GM04504 (cell line): Measurements from ENCODE around the gene NPHP1.
A peak's percentile ranks its signal among the peaks of the same experiment; 100 is the strongest.
"Not testable (repeated sequence)": the region's sequence is repeated elsewhere in the genome, so short reads cannot be mapped to it uniquely, and the experiment has no call there.

Experiments
- DNase-seq: peaks from one replicate; pipeline ENCODE4 v3.0.0-alpha.2; 2012; ENCODE audit warnings: low read depth

Gene NPHP1

GRCh38 chr2:110197452-110197851 lies 7.4 kb downstream of the NPHP1 start:
- DNase-seq: no peak

DNA sequence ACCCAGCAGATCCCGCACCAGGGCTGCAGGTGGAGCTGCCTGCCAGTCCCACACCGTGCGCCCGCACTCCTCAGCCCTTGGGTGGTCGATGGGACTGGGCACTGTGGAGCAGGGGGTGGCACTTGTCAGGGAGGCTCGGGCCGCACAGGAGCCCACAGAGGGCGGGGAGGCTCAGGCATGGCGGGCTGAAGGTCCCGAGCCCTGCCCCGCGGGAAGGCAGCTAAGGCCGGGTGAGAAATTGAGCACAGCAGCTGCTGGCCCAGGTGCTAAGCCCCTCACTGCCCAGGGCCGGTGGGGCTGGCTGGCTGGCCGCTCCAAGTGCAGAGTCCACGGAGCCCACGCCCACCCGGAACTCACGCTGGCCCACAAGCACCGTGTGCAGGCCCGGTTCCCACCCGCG lies 14.6 kb downstream of the NPHP1 start:
- not testable (repeated sequence) for DNase-seq

DNA sequence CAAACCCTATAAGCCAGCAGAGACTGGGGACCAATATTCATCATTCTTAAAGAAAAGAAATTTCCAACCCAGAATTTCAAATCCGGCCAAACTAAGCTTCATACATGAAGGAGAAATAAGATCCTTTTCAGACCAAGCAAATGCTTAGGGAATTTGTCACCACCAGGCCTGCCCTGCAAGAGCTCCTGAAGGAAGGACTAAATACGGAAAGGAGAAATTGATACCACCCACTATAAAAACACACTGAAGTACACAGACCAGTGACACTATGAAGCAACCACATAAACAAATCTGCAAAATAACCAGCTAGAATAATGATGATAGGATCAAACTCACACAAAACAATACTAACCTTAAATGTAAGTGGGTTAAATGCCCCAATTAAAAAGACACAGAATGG lies 22.4 kb downstream of the NPHP1 start:
- no peak for DNase-seq

DNA sequence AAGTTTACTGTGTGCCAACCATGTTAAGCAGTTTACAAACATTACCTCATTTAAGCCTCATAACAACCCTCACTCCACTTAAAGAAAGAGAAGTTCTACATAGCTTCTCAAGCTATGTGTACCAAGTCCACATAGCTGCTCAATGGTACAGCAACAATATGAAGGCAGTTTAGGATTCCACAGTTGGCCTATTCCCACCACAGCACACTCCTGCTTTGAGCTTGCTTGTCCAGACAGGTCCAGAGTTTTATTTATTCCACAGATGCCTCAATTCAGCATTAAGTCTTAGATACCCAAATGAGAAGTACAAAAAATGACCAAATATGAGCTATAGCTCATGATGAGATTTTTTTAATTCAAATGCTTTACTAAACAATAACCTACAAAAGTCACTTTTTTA lies 24.8 kb downstream of the NPHP1 start:
- no peak for DNase-seq

GRCh38 chr2:110173523-110173922 lies 31.3 kb downstream of the NPHP1 start:
- DNase-seq: no peak

DNA sequence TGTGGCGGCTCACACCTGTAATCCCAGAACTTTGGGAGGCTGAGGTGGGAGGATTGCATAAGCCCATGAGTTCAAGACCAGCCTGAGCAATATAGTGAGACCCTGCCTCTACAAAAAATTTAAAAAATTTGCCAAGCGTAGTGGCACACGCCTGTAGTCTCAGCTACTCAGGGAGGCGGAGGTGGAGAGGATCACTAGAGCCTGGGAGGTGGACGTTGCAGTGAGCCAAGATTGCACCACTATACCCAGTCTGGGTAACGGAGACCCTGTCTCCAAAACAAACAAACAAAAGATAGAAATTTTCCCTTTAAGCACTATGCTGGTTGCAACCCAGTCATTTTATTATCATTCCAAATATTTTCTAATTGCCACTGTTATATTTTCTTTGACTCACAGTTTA lies 32.3 kb downstream of the NPHP1 start:
- DNase-seq: no peak

DNA sequence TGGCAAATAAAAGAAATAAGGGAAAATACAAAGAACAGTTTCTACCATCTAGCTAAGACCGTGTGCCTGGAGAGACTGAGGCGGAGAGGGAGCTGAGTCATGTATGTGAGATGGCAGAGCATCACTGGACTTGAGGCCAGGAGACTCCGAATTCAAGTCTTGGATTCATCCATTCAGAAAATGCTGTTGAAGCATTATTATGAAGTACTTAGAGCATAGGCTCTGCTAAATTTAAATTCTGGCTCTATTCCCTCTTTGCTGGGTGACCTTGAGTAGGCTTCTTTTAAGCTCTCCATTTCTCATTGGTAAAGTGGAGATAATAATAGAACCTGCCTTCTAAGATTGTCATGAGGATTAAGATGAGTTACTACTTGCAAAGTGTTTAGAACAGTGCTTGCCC lies 34.7 kb downstream of the NPHP1 start:
- no peak for DNase-seq

GRCh38 chr2:110167326-110168000 lies 37.4 kb downstream of the NPHP1 start:
- DNase-seq: no peak

GRCh38 chr2:110166266-110166665 lies 38.5 kb downstream of the NPHP1 start:
- DNase-seq: no peak

DNA sequence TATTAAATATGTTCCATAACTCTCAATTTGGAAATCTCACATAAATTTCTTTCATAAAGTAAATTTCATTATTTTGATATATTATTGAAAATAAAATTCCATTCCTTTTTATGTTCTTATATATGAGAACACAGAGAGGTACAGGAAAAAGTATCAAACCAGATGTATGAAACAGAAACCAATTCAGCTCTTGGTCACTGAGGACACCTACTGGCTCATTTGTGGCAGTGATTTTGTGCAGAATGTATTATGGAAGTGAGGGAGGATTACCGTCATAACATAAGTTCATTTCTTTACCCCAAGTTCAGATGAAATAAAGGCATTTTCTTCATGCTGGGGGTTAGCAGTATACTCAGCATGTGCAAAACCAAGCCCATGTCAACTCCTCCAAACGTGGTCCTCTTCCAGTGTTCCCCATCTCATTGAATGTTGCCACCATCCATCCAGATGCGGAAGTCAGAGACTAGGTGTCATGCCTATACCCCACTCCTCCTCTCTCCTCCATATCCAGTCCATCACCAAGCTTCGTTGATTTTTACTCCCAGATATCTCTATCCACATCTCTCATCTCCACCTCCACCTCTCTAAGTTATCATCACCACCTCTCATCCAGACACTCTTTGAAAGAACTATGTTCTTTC lies 47.5 kb downstream of the NPHP1 start:
- peak; percentile 44 for DNase-seq

DNA sequence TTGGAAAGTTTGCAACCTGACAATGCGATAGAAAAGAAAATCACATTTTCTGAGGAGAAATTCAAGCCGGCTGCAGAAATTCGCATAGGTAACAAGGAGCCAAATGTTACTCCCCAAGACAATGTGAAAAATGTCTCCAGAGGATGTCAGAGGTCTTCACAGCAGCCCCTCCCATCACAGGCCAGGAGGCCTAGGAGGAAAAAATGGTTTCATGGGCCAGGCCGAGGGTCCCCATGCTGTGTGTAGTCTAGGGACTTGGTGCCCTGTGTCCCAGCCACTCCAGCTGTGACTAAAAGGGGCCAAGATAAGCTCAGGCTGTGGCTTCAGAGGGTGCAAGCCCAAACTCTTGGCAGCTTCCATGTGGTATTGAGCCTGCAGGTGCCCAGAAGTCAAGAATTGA lies 50.0 kb downstream of the NPHP1 start:
- DNase-seq: not testable (repeated sequence)

DNA sequence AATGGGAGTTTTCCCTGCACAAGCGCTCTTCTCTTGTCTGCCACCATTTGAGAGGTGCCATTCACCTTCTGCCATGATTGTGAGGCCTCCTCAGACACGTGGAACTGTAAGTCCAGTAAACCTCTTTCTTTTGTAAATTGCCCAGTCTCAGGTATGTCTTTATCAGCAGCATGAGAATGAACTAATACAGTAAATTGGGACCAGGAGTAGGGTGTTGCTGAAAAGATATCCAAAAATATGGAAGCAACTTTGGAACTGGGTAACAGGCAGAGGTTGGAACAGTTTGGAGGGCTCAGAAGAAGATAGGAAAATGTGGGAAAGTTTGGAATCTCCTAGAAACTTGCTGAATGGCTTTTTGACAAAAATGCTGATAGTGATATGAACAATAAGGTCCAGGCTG lies 50.6 kb downstream of the NPHP1 start:
- not testable (repeated sequence) for DNase-seq

DNA sequence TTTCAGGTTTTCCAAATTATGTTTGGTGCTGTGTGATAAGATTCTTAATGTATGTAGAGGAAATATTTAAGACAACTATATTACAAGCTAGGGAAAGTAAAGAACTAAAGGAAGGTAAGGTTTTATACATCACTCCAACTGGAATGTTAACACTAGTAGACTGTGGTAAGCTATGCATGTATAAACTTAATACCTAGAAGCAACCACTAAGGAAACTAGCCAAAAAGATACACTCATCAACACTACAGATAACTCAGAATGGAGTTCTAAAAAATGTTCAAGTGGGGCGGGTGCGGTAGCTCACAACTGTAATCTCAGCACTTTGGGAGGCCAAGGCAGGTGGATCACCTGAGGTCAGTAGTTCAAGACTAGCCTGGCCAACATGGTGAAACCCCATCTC lies 51.4 kb downstream of the NPHP1 start:
- DNase-seq: no peak

GRCh38 chr2:110152943-110153342 lies 51.9 kb downstream of the NPHP1 start:
- DNase-seq: no peak

- DNase-seq: peak; percentile 20
These were observed 55.2 kb downstream of the NPHP1 start for GRCh38 chr2:110149330-110150220.

DNA sequence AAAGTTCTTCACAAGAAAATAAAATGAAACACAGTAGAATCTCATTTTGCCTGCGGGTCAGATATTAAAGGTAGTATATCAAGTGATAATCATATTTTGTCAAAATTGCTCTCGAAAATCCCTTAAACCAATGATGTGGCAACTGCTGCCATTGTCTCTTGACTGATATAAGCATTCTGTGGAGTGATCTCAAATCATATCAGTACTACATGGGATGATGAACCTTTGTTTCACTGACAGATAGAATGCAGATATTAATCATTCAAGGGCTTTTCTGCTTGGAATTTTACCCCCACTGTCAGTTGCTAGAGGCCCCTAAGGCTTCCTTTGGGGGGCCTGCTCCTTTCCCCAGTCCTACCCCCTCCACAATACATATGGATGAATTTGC lies 57.9 kb downstream of the NPHP1 start:
- DNase-seq: no peak

- no peak for DNase-seq
These were observed 58.4 kb downstream of the NPHP1 start for GRCh38 chr2:110146183-110146944.

GRCh38 chr2:110143982-110144381 lies 60.8 kb downstream of the NPHP1 start:
- DNase-seq: no peak

DNA sequence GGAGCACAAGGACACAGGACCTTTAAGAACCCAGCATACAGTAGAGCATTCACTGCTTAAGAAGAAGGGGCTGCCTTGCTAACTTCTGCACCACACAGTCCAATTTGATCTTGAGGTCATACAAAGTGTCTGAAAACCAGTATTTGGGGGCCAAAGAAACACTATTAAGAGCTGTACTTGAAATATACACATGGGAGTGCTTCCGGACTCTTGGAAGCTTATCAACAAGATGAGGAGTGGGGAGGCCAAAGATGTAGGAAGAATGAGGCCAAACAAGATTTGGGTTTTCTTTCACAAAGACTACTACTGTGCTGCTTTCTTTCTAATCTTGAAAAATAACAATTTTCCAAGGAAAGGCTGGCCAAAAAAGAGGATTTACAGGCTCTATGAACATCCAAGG lies 64.4 kb downstream of the NPHP1 start:
- DNase-seq: no peak

GRCh38 chr2:110134025-110134424 lies 70.8 kb downstream of the NPHP1 start:
- DNase-seq: no peak

- no peak for DNase-seq
These were observed 73.6 kb downstream of the NPHP1 start for GRCh38 chr2:110131166-110131565.

GRCh38 chr2:110130757-110131156 lies 74.1 kb downstream of the NPHP1 start:
- no peak for DNase-seq
